Central memory CD4-positive, alpha-beta T cell (primary cell): ENCODE results near the gene LRRC7.
"Not testable (repeated sequence)": the region's sequence is repeated elsewhere in the genome, so short reads cannot be mapped to it uniquely, and the experiment has no call there.

ENCODE experiments used
- DNase-seq: peaks from one replicate; pipeline ENCODE4 v3.0.0; 2022

Gene LRRC7

GRCh38 chr1:69787151-69787550 is 219.4 kb downstream of the LRRC7 start:
- no peak for DNase-seq

- no peak for DNase-seq
Observed at GRCh38 chr1:69791311-69791710, 223.6 kb downstream of the LRRC7 start.

GRCh38 chr1:69794831-69795230 is 227.1 kb downstream of the LRRC7 start:
- no peak for DNase-seq

GRCh38 chr1:69814926-69815325 is 247.2 kb downstream of the LRRC7 start:
- no peak for DNase-seq

- DNase-seq, result no peak
Observed at GRCh38 chr1:69824932-69825331, 257.2 kb downstream of the LRRC7 start.

GRCh38 chr1:69827732-69828131 is 260.0 kb downstream of the LRRC7 start:
- no peak for DNase-seq

- no peak for DNase-seq
Observed at GRCh38 chr1:69833536-69833935, 265.8 kb downstream of the LRRC7 start.

GRCh38 chr1:69834336-69834735 is 266.6 kb downstream of the LRRC7 start:
- no peak for DNase-seq

GRCh38 chr1:69835955-69836354 is 268.2 kb downstream of the LRRC7 start:
- no peak for DNase-seq

GRCh38 chr1:69836971-69837636 is 269.4 kb downstream of the LRRC7 start:
- DNase-seq, result no peak

GRCh38 chr1:69842326-69842725 is 274.6 kb downstream of the LRRC7 start:
- DNase-seq, result no peak

GRCh38 chr1:69845655-69846054 is 277.9 kb downstream of the LRRC7 start:
- DNase-seq, result no peak

GRCh38 chr1:69846267-69846666 is 278.5 kb downstream of the LRRC7 start:
- no peak for DNase-seq

- DNase-seq, result no peak
Observed at GRCh38 chr1:69847670-69848069, 279.9 kb downstream of the LRRC7 start.

GRCh38 chr1:69852151-69852550 is 284.4 kb downstream of the LRRC7 start:
- DNase-seq, result no peak

- no peak for DNase-seq
Observed at GRCh38 chr1:69852706-69853105, 285.0 kb downstream of the LRRC7 start.

- no peak for DNase-seq
Observed at GRCh38 chr1:69858534-69858933, 290.8 kb downstream of the LRRC7 start.

GRCh38 chr1:69861641-69862040 is 293.9 kb downstream of the LRRC7 start:
- no peak for DNase-seq

- no peak for DNase-seq
Observed at GRCh38 chr1:69862906-69863305, 295.2 kb downstream of the LRRC7 start.

- DNase-seq, result no peak
Observed at GRCh38 chr1:69863704-69864103, 296.0 kb downstream of the LRRC7 start.

GRCh38 chr1:69871412-69871811 is 303.7 kb downstream of the LRRC7 start:
- no peak for DNase-seq

GRCh38 chr1:69878338-69878737 is 310.6 kb downstream of the LRRC7 start:
- DNase-seq, result no peak

- DNase-seq, result not testable (repeated sequence)
Observed at GRCh38 chr1:69888016-69888415, 320.3 kb downstream of the LRRC7 start.

- no peak for DNase-seq
Observed at GRCh38 chr1:69888657-69889056, 320.9 kb downstream of the LRRC7 start.

- DNase-seq, result no peak
Observed at GRCh38 chr1:69898403-69898947, 330.8 kb downstream of the LRRC7 start.
